IMR-90 (cell line): ENCODE measurements around the gene CRHBP. TPM values are rescaled to one million over a fixed set of nuclear protein-coding genes. Genes with fewer than 3 reads are reported as not detected.

Source experiments
- ATAC-seq: fragments of 200-7000 bp; cut with Tn5 transposase; 2 replicates; pipeline ENCODE4 v1.9.1; 2020; ENCODE audit warnings: low read depth, mild to moderate bottlenecking, moderate library complexity
- BruUV-seq: library from RNA; stranded (reverse); fragments of 400-500 nt; replicated peaks from 2 replicates; lab custom pipeline; 2021; lab: Mats Ljungman, UMichigan
- CTCF ChIA-PET: fragments of 300-600 bp; formaldehyde crosslinking; extraction: SDS; loops from one replicate; lab custom pipeline; 2021; ENCODE audit warnings: antibody characterized with exemption; lab: Yijun Ruan, JAX
- POLR2A ChIA-PET: fragments of 300-600 bp; sonication (Branson Sonifier 250); formaldehyde crosslinking; loops from one replicate; lab custom pipeline; 2022; ENCODE audit warnings: antibody characterized with exemption; ENCODE audit not compliant: unreplicated experiment; lab: Charles Lee
- DNase-seq: peaks from one replicate; pipeline ENCODE4 v3.0.0; 2013
- H2AFZ ChIP-seq: replicated peaks from 2 replicates; pipeline ENCODE3; 2013; ENCODE audit warnings: low read length, mild to moderate bottlenecking; ENCODE audit not compliant: poor library complexity
- H2AK5ac ChIP-seq: 2 replicates; pipeline ENCODE4 v1.6.1; 2013; ENCODE audit warnings: low read depth, low read length, inconsistent platforms
- H2AK9ac ChIP-seq: replicated peaks from 2 replicates; pipeline ENCODE3; 2013; ENCODE audit warnings: mild to moderate bottlenecking, low read depth, low read length, moderate library complexity; ENCODE audit not compliant: poor library complexity
- H2BK120ac ChIP-seq: 2 replicates; pipeline ENCODE4 v1.6.1; 2013; ENCODE audit warnings: low read depth, low read length, inconsistent platforms
- H2BK15ac ChIP-seq: 3 replicates; pipeline ENCODE4 v1.6.1; 2013; ENCODE audit warnings: low read depth, low read length, inconsistent platforms
- H2BK20ac ChIP-seq: 2 replicates; pipeline ENCODE4 v1.6.1; 2013; ENCODE audit warnings: low read depth, mild to moderate bottlenecking, inconsistent platforms, low read length, moderate library complexity
- H2BK5ac ChIP-seq: 2 replicates; pipeline ENCODE4 v1.6.1; 2013; ENCODE audit warnings: mild to moderate bottlenecking, low read depth, low read length, inconsistent platforms; ENCODE audit not compliant: poor library complexity, severe bottlenecking
- H3K14ac ChIP-seq: replicated peaks from 2 replicates; pipeline ENCODE4 v1.6.1; 2013; ENCODE audit warnings: low read depth, low read length, inconsistent platforms
- H3K18ac ChIP-seq: 2 replicates; pipeline ENCODE4 v1.6.1; 2013; ENCODE audit warnings: low read depth, low read length, control low read depth
- H3K23ac ChIP-seq: 2 replicates; pipeline ENCODE4 v1.6.1; 2013; ENCODE audit warnings: low read depth, low read length, inconsistent platforms
- H3K27ac ChIP-seq: 2 replicates; pipeline ENCODE4 v1.5.1; 2013; ENCODE audit warnings: mild to moderate bottlenecking, control low read depth, low read length; ENCODE audit not compliant: insufficient read depth
- H3K27me3 ChIP-seq: 2 replicates; pipeline ENCODE4 v1.6.1; 2013; ENCODE audit warnings: low read length; ENCODE audit not compliant: control insufficient read depth, insufficient read depth
- H3K36me3 ChIP-seq: 2 replicates; pipeline ENCODE4 v1.6.1; 2013; ENCODE audit warnings: low read length, mixed read lengths; ENCODE audit not compliant: control insufficient read depth, insufficient read depth
- H3K4ac ChIP-seq: 2 replicates; pipeline ENCODE4 v1.6.1; 2013; ENCODE audit warnings: low read depth, low read length, inconsistent platforms
- H3K4me1 ChIP-seq: 2 replicates; pipeline ENCODE4 v1.6.1; 2013; ENCODE audit warnings: low read length, mixed read lengths; ENCODE audit not compliant: control insufficient read depth, insufficient read depth
- H3K4me2 ChIP-seq: 2 replicates; pipeline ENCODE4 v1.6.1; 2013; ENCODE audit warnings: low read depth, mild to moderate bottlenecking, control low read depth, low read length, moderate library complexity
- H3K4me3 ChIP-seq: 2 replicates; pipeline ENCODE4 v1.5.1; 2013; ENCODE audit warnings: low read depth, mild to moderate bottlenecking, control low read depth, low read length, moderate library complexity; ENCODE audit not compliant: insufficient read depth
- H3K56ac ChIP-seq: 2 replicates; pipeline ENCODE4 v1.6.1; 2013; ENCODE audit warnings: low read length, inconsistent platforms; ENCODE audit not compliant: insufficient read depth; ENCODE audit errors: extremely low read depth
- H3K79me1 ChIP-seq, 2 experiments: 2 replicates each; pipeline ENCODE4 v1.6.1; 2013; ENCODE audit warnings: low read length in 2 of 2, inconsistent platforms in 1 of 2, low read depth in 1 of 2
- H3K9ac ChIP-seq: 2 replicates; pipeline ENCODE4 v1.6.1; 2013; ENCODE audit warnings: low read depth, low read length, control low read depth
- H3K9me1 ChIP-seq: 2 replicates; pipeline ENCODE4 v1.6.1; 2013; ENCODE audit warnings: low read length, inconsistent platforms; ENCODE audit not compliant: insufficient read depth
- H3K9me3 ChIP-seq: 2 replicates; pipeline ENCODE4 v1.6.1; 2013; ENCODE audit warnings: low read length; ENCODE audit not compliant: control insufficient read depth, insufficient read depth
- H4K20me1 ChIP-seq: 2 replicates; pipeline ENCODE4 v1.6.1; 2013; ENCODE audit warnings: low read length, inconsistent platforms; ENCODE audit not compliant: insufficient read depth
- H4K5ac ChIP-seq: 2 replicates; pipeline ENCODE4 v1.6.1; 2013; ENCODE audit warnings: mild to moderate bottlenecking, low read depth, low read length, control low read depth
- H4K8ac ChIP-seq, 2 experiments: 2 replicates each; pipeline ENCODE4 v1.6.1; 2013; ENCODE audit warnings: low read depth in 2 of 2, low read length in 2 of 2, control low read depth in 1 of 2, inconsistent platforms in 1 of 2
- H4K91ac ChIP-seq: 2 replicates; pipeline ENCODE4 v1.6.1; 2013; ENCODE audit warnings: low read depth, low read length, inconsistent platforms; ENCODE audit not compliant: insufficient read depth
- BHLHE40 ChIP-seq: fragments of 150-350 bp; IDR thresholded peaks from 2 replicates; pipeline ENCODE4 v1.6.1; 2016; ENCODE audit warnings: mild to moderate bottlenecking, low read depth, low read length
- CEBPB ChIP-seq: IDR thresholded peaks from 2 replicates; pipeline ENCODE4 v1.6.1; 2012; ENCODE audit warnings: low read depth, low read length, improper control_type of control experiment
- CHD1 ChIP-seq: IDR thresholded peaks from 2 replicates; pipeline ENCODE4 v1.6.1; 2012; ENCODE audit warnings: low read depth, low read length, improper control_type of control experiment
- FOS ChIP-seq: fragments of 150-350 bp; IDR thresholded peaks from 2 replicates; pipeline ENCODE4 v1.6.1; 2016; ENCODE audit warnings: low read depth, low read length
- MAFK ChIP-seq: IDR thresholded peaks from 2 replicates; pipeline ENCODE4 v1.6.1; 2012; ENCODE audit warnings: low read depth, low read length, improper control_type of control experiment
- MAZ ChIP-seq: IDR thresholded peaks from 2 replicates; pipeline ENCODE4 v1.6.1; 2012; ENCODE audit warnings: low read depth, mild to moderate bottlenecking, low read length, improper control_type of control experiment, moderate library complexity, borderline replicate concordance
- MXI1 ChIP-seq: IDR thresholded peaks from 2 replicates; pipeline ENCODE4 v1.6.1; 2012; ENCODE audit warnings: low read depth, mild to moderate bottlenecking, low read length, moderate library complexity, borderline replicate concordance
- NFE2L2 ChIP-seq: fragments of 150-350 bp; IDR thresholded peaks from 2 replicates; pipeline ENCODE4 v1.6.1; 2016; ENCODE audit warnings: low read depth, mild to moderate bottlenecking, low read length
- POLR2A ChIP-seq: IDR thresholded peaks from 2 replicates; pipeline ENCODE4 v1.6.1; 2012; ENCODE audit warnings: mild to moderate bottlenecking, low read depth, low read length
- RAD21 ChIP-seq: IDR thresholded peaks from 2 replicates; pipeline ENCODE4 v1.6.1; 2012; ENCODE audit warnings: low read length, improper control_type of control experiment
- RCOR1 ChIP-seq: IDR thresholded peaks from 2 replicates; pipeline ENCODE4 v1.6.1; 2012; ENCODE audit warnings: mild to moderate bottlenecking, low read length, improper control_type of control experiment; ENCODE audit not compliant: insufficient replicate concordance
- RFX5 ChIP-seq: IDR thresholded peaks from 2 replicates; pipeline ENCODE4 v1.8.0; 2012; ENCODE audit warnings: low read depth, mild to moderate bottlenecking, low read length, moderate library complexity
- SMC3 ChIP-seq: fragments of 150-350 bp; IDR thresholded peaks from 2 replicates; pipeline ENCODE4 v1.6.1; 2016; ENCODE audit warnings: low read depth, mild to moderate bottlenecking, antibody characterized with exemption, low read length, moderate library complexity
- WGBS, 2 experiments: methylation state at CpG; one replicate each; pipeline versions ENCODE4 v1.1.5 to v1.1.7; 2013; ENCODE audit warnings: missing lambda C conversion rate in 2 of 2; ENCODE audit not compliant: insufficient read length in 1 of 2; ENCODE audit errors: extremely low coverage in 2 of 2; 5-methylcytosine and 5-hydroxymethylcytosine counted together
- dilution Hi-C: fragments of 300-500 bp; cut with HindIII; formaldehyde crosslinking; loops from one replicate; pipeline ENCODE4 v1.14.3; 2018; ENCODE audit warnings: low sequenced_read_pairs; ENCODE audit not compliant: unreplicated experiment
- in situ Hi-C: fragments of 300-500 bp; cut with MboI; formaldehyde crosslinking; loops from 3 replicates; pipeline ENCODE4 v1.14.3; 2019; ENCODE audit warnings: low sequenced_read_pairs, inconsistent platforms, mixed read lengths
- intact Hi-C: fragments of 100-400 bp; cut with micrococcal nuclease; formaldehyde crosslinking; loops from 2 replicates; pipeline ENCODE4 v1.10.0; 2022
- polyA plus RNA-seq, 3 experiments: library from polyadenylated mRNA; depleted of rRNA; stranded (reverse); fragments of >200 nt; gene quantifications; 2 replicates each; pipeline ENCODE4 v1.2.3, GENCODE V29; 2012; ENCODE audit warnings: low replicate concordance in 1 of 3
- total RNA-seq: library from RNA; depleted of rRNA; stranded (reverse); fragments of >200 nt; gene quantifications from 2 replicates; pipeline ENCODE4 v1.2.3, GENCODE V29; 2012
- TF ChIP-seq, protein P1 (sequence below): conservative IDR thresholded peaks from 2 replicates; pipeline ENCODE4 v1.5.1; 2012; ENCODE audit warnings: mild to moderate bottlenecking, low read depth, low read length, improper control_type of control experiment
- TF ChIP-seq, protein P2 (sequence below): fragments of 150-350 bp; IDR thresholded peaks from 2 replicates; pipeline ENCODE4 v1.6.1; 2016; ENCODE audit warnings: low read depth, mild to moderate bottlenecking, low read length, moderate library complexity, borderline replicate concordance
- TF ChIP-seq, protein P3 (sequence below): fragments of 150-350 bp; IDR thresholded peaks from 2 replicates; pipeline ENCODE4 v1.6.1; 2017; ENCODE audit warnings: mild to moderate bottlenecking, antibody characterized with exemption, low read length, low read depth

CRHBP gene
- total and polyA plus RNA-seq, 2 of the 4 experiments (the other 2 are of a cell fraction), result 0.09 TPM; not detected in 1

DNA sequence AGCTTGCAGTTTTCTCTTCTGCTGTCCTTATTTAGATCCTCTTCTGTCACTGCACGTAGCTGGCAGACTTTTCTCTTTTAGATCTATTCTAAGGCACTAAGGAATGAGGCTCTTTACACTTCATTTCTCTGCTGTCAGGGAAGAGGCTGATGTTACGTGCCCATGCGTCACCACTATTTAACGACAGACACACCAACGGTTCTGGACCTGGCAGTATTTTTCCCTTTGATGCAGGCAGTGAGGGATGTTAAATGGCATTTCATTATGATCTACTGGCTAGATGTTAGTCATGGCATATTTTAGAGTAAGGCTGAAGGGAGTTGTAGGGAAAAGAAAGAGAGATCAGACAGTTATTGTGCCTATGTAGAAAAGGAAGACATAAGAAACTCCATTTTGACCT, 8.2 kb upstream of the CRHBP start:
- H2AFZ ChIP-seq, result no peak overlapping the region
- no peak overlapping the region for H4K91ac ChIP-seq
- no peak overlapping the region for H3K4ac ChIP-seq
- no peak overlapping the region for H3K4me2 ChIP-seq
- no peak overlapping the region for H3K56ac ChIP-seq
- H3K36me3 ChIP-seq, result no peaks in the 10 kb centered on the region
- H2BK20ac ChIP-seq, result no peak overlapping the region
- ChIA-PET CTCF (no interaction called here), POLR2A (no interaction called here)
- 0 out of 2 replicates have a peak, but pooled peaks cover 1% of the 10 kb centered on the region for H3K4me1 ChIP-seq
- no peak overlapping the region for H2AK5ac ChIP-seq
- no peak overlapping the region for H3K14ac ChIP-seq
- H3K9ac ChIP-seq, result no peak overlapping the region
- intact Hi-C loops (no loop called here), in situ Hi-C loops (no loop called here), dilution Hi-C loops (no loop called here)
- ATAC-seq, result no peak; the same call in 1 of the 2 replicates
- no peak overlapping the region for H3K27ac ChIP-seq
- no peaks in the 10 kb centered on the region for H4K20me1 ChIP-seq
- H3K27me3 ChIP-seq, result peaks cover 2% of the 10 kb centered on the region; the same call in 1 of the 2 replicates
- DNase-seq, result peak; percentile 19
- H2BK5ac ChIP-seq, result no peak overlapping the region
- H3K79me1 ChIP-seq, result no peaks in the 10 kb centered on the region
- BruUV-seq, result no TSS peak
- H3K23ac ChIP-seq, result no peak overlapping the region
- no peak overlapping the region for H4K8ac ChIP-seq
- no peak overlapping the region for H4K5ac ChIP-seq
- no peak overlapping the region for H2BK120ac ChIP-seq
- WGBS, 2 experiments, result 20% methylated on average over 1 of the region's 5 CpGs; no CpG with 5 or more reads in 1 of the 2 experiments
- no peak overlapping the region for H2AK9ac ChIP-seq
- no peaks in the 10 kb centered on the region for H3K9me3 ChIP-seq
- TF ChIP-seq BHLHE40 (no peak), SMC3 (no peak), CEBPB (no peak), RCOR1 (no peak), RAD21 (no peak), RFX5 (no peak), POLR2A (no peak), MAZ (no peak), FOS (no peak), MXI1 (no peak), MAFK (no peak), NFE2L2 (no peak), CHD1 (no peak)
- TF ChIP-seq, protein P1, sequence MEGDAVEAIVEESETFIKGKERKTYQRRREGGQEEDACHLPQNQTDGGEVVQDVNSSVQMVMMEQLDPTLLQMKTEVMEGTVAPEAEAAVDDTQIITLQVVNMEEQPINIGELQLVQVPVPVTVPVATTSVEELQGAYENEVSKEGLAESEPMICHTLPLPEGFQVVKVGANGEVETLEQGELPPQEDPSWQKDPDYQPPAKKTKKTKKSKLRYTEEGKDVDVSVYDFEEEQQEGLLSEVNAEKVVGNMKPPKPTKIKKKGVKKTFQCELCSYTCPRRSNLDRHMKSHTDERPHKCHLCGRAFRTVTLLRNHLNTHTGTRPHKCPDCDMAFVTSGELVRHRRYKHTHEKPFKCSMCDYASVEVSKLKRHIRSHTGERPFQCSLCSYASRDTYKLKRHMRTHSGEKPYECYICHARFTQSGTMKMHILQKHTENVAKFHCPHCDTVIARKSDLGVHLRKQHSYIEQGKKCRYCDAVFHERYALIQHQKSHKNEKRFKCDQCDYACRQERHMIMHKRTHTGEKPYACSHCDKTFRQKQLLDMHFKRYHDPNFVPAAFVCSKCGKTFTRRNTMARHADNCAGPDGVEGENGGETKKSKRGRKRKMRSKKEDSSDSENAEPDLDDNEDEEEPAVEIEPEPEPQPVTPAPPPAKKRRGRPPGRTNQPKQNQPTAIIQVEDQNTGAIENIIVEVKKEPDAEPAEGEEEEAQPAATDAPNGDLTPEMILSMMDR, result no peak
- TF ChIP-seq, protein P2, sequence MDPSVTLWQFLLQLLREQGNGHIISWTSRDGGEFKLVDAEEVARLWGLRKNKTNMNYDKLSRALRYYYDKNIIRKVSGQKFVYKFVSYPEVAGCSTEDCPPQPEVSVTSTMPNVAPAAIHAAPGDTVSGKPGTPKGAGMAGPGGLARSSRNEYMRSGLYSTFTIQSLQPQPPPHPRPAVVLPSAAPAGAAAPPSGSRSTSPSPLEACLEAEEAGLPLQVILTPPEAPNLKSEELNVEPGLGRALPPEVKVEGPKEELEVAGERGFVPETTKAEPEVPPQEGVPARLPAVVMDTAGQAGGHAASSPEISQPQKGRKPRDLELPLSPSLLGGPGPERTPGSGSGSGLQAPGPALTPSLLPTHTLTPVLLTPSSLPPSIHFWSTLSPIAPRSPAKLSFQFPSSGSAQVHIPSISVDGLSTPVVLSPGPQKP, result no peak
- TF ChIP-seq, protein P3, sequence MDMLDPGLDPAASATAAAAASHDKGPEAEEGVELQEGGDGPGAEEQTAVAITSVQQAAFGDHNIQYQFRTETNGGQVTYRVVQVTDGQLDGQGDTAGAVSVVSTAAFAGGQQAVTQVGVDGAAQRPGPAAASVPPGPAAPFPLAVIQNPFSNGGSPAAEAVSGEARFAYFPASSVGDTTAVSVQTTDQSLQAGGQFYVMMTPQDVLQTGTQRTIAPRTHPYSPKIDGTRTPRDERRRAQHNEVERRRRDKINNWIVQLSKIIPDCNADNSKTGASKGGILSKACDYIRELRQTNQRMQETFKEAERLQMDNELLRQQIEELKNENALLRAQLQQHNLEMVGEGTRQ, result no peak
- H2BK15ac ChIP-seq, result no peak overlapping the region
- no peak overlapping the region for H3K18ac ChIP-seq
- no peaks in the 10 kb centered on the region for H3K9me1 ChIP-seq
- H3K4me3 ChIP-seq, result no peak overlapping the region
